GM23338 (cell line): Measurements from ENCODE around the gene AHCY. TPM values are rescaled to one million over a fixed set of nuclear protein-coding genes. Genes with fewer than 3 reads are reported as not detected.
"Not testable (repeated sequence)": the region's sequence is repeated elsewhere in the genome, so short reads cannot be mapped to it uniquely, and the experiment has no call there.

ENCODE experiments used
- ATAC-seq: fragments of 200-7000 bp; cut with Tn5 transposase; 3 replicates; pipeline ENCODE4 v1.9.1; 2020
- DNase-seq: peaks from one replicate; pipeline ENCODE4 v3.0.0-alpha.2; 2015; ENCODE audit warnings: low spot score
- H2AFZ ChIP-seq: fragments of 200-600 bp; sonication (generic); 2 replicates; pipeline ENCODE4 v1.8.0; 2016; ENCODE audit warnings: antibody characterized with exemption, mild to moderate bottlenecking, moderate library complexity
- H3F3A ChIP-seq: fragments of 200-600 bp; sonication (generic); replicated peaks from 2 replicates; pipeline ENCODE4 v1.8.0; 2017; ENCODE audit warnings: antibody characterized with exemption, mixed run types, low read depth
- H3K27ac ChIP-seq: fragments of 200-600 bp; sonication (generic); 2 replicates; pipeline ENCODE4 v1.6.1; 2016; ENCODE audit warnings: low read depth
- H3K27me3 ChIP-seq: fragments of 200-600 bp; sonication (generic); 2 replicates; pipeline ENCODE4 v1.8.0; 2016; ENCODE audit warnings: mild to moderate bottlenecking, mixed run types, moderate library complexity; ENCODE audit not compliant: insufficient read depth
- H3K36me3 ChIP-seq: fragments of 200-600 bp; sonication (generic); 2 replicates; pipeline ENCODE4 v1.8.0; 2016; ENCODE audit warnings: mild to moderate bottlenecking; ENCODE audit not compliant: insufficient read depth
- H3K4me1 ChIP-seq: fragments of 200-600 bp; sonication (generic); 2 replicates; pipeline ENCODE4 v1.8.0; 2016; ENCODE audit warnings: mild to moderate bottlenecking, moderate library complexity; ENCODE audit not compliant: insufficient read depth
- H3K4me2 ChIP-seq: fragments of 200-600 bp; sonication (generic); 2 replicates; pipeline ENCODE4 v1.7.1; 2017; ENCODE audit warnings: mixed run types
- H3K4me3 ChIP-seq: fragments of 200-600 bp; sonication (generic); 2 replicates; pipeline ENCODE4 v1.6.1; 2016; ENCODE audit warnings: mixed run types
- H3K79me2 ChIP-seq: fragments of 200-600 bp; sonication (generic); replicated peaks from 2 replicates; pipeline ENCODE4 v1.8.0; 2017; ENCODE audit warnings: mild to moderate bottlenecking; ENCODE audit not compliant: insufficient read depth
- H3K9me2 ChIP-seq: fragments of 200-600 bp; sonication (generic); 2 replicates; pipeline ENCODE4 v1.8.0; 2017; ENCODE audit not compliant: insufficient read depth
- H4K20me1 ChIP-seq: fragments of 200-600 bp; sonication (generic); replicated peaks from 2 replicates; pipeline ENCODE4 v1.8.0; 2017; ENCODE audit warnings: mild to moderate bottlenecking; ENCODE audit not compliant: insufficient read depth
- H3K27ac Mint-ChIP-seq: 2 replicates; pipeline ENCODE4 v1.8.0; 2020; ENCODE audit warnings: inconsistent platforms, mild to moderate bottlenecking, moderate library complexity, mixed read lengths
- H3K27me3 Mint-ChIP-seq: 3 replicates; pipeline ENCODE4 v1.8.0; 2022; ENCODE audit warnings: low read depth, mild to moderate bottlenecking, moderate library complexity, mixed read lengths, inconsistent platforms; ENCODE audit not compliant: insufficient read depth, poor library complexity
- H3K36me3 Mint-ChIP-seq: 3 replicates; pipeline ENCODE4 v1.8.0; 2021; ENCODE audit warnings: low read depth, mild to moderate bottlenecking, inconsistent platforms, moderate library complexity, mixed read lengths
- H3K4me1 Mint-ChIP-seq: 3 replicates; pipeline ENCODE4 v1.8.0; 2020; ENCODE audit warnings: mild to moderate bottlenecking, inconsistent platforms, mixed read lengths
- H3K4me3 Mint-ChIP-seq: 3 replicates; pipeline ENCODE4 v1.8.0; 2021; ENCODE audit warnings: moderate library complexity, mild to moderate bottlenecking, inconsistent platforms, mixed read lengths
- H3K9me3 Mint-ChIP-seq: 3 replicates; pipeline ENCODE4 v1.8.0; 2020; ENCODE audit warnings: moderate library complexity, mild to moderate bottlenecking, inconsistent platforms, mixed read lengths
- CREB1 ChIP-seq: fragments of 250-450 bp; sonication (Bioruptor Pico); IDR thresholded peaks from 2 replicates; pipeline ENCODE4 v1.5.0; 2020; ENCODE audit warnings: low read depth, mild to moderate bottlenecking, moderate library complexity
- CTCF ChIP-seq, 2 experiments: fragments of 200-600 bp in 1 of 2; sonication (generic) in 1 of 2; conservative IDR thresholded peaks; 2 replicates each; pipeline versions ENCODE4 v1.5.1 to v1.6.1; 2016 to 2017; ENCODE audit warnings: antibody characterized with exemption in 2 of 2, low read depth in 2 of 2, mild to moderate bottlenecking in 2 of 2, moderate library complexity in 1 of 2
- ETS1 ChIP-seq: IDR thresholded peaks from 2 replicates; pipeline ENCODE4 v1.6.1; 2016; ENCODE audit warnings: antibody characterized with exemption
- EZH2 ChIP-seq: fragments of 200-600 bp; sonication (generic); IDR thresholded peaks from one replicate; pipeline ENCODE4 v1.8.0; 2017; ENCODE audit warnings: antibody characterized with exemption, mild to moderate bottlenecking, low read depth; ENCODE audit not compliant: unreplicated experiment
- EZH2phosphoT487 ChIP-seq: fragments of 200-600 bp; sonication (generic); IDR thresholded peaks from one replicate; pipeline ENCODE4 v1.8.1; 2018; ENCODE audit warnings: antibody characterized with exemption; ENCODE audit not compliant: unreplicated experiment
- JUNB ChIP-seq: IDR thresholded peaks from one replicate; pipeline ENCODE4 v1.6.1; 2016; ENCODE audit warnings: antibody characterized with exemption; ENCODE audit not compliant: unreplicated experiment
- NANOG ChIP-seq: IDR thresholded peaks from 2 replicates; pipeline ENCODE4 v1.6.1; 2016; ENCODE audit warnings: antibody characterized with exemption, borderline replicate concordance
- POLR2AphosphoS5 ChIP-seq: IDR thresholded peaks from 2 replicates; pipeline ENCODE4 v1.6.1; 2016; ENCODE audit warnings: antibody characterized with exemption, low read depth
- STAT1 ChIP-seq: IDR thresholded peaks from one replicate; pipeline ENCODE4 v1.6.1; 2016; ENCODE audit warnings: antibody characterized with exemption; ENCODE audit not compliant: unreplicated experiment
- ZNF114 ChIP-seq: fragments of 250-450 bp; sonication (Bioruptor Pico); IDR thresholded peaks from 2 replicates; pipeline ENCODE4 v1.5.0; 2020; ENCODE audit warnings: mild to moderate bottlenecking, moderate library complexity
- ZNF331 ChIP-seq: fragments of 250-450 bp; sonication (Bioruptor Pico); IDR thresholded peaks from 2 replicates; pipeline ENCODE4 v1.5.0; 2020; ENCODE audit warnings: low read depth, mild to moderate bottlenecking, moderate library complexity
- ZNF462 ChIP-seq: fragments of 250-450 bp; sonication (Bioruptor Pico); IDR thresholded peaks from 2 replicates; pipeline ENCODE4 v1.5.0; 2020; ENCODE audit warnings: mild to moderate bottlenecking, moderate library complexity
- polyA plus RNA-seq: library from polyadenylated mRNA; unstranded; fragments of >200 nt; fragmentation: Nextera tagmentation; extraction: Ambion mirVana; gene quantifications from 2 replicates; pipeline ENCODE4 v1.2.1, GENCODE V29; 2016
- total RNA-seq: library from RNA; depleted of rRNA; stranded (reverse); fragments of >200 nt; shearing (Covaris generic); gene quantifications from 2 replicates; pipeline ENCODE4 v1.2.3, GENCODE V29; 2014

Gene AHCY
- total and polyA plus RNA-seq, 2 experiments from 2014 or later: 138 to 423 TPM

GRCh38 chr20:34252431-34253086 is 50.6 kb downstream of the AHCY start:
- H3K4me3 Mint-ChIP-seq, H2AFZ ChIP-seq, H3K36me3 Mint-ChIP-seq, H3K4me1 ChIP-seq, H3K27me3 Mint-ChIP-seq, H3K4me3 ChIP-seq, H3K36me3 ChIP-seq, H3K79me2 ChIP-seq, H3K27me3 ChIP-seq, H3K27ac ChIP-seq, H3K4me2 ChIP-seq, DNase-seq, ATAC-seq, H3F3A ChIP-seq, H3K9me3 Mint-ChIP-seq, H3K9me2 ChIP-seq, H4K20me1 ChIP-seq: not testable (repeated sequence)
- Mint-ChIP-seq H3K4me1 (peaks cover 21% of the 10 kb centered on the region), H3K27ac (peak overlapping the region; percentile 75; the same call in 1 of the 2 replicates)

- Histone ChIP-seq H3K36me3 (no peaks in the 10 kb centered on the region), H3K4me3 (no peak overlapping the region), H3K4me1 (no peaks in the 10 kb centered on the region), H3K27ac (no peak overlapping the region), H2AFZ (no peak overlapping the region), H3F3A (no peaks in the 10 kb centered on the region), H3K4me2 (no peak overlapping the region), H3K9me2 (no peaks in the 10 kb centered on the region), H3K79me2 (no peaks in the 10 kb centered on the region), H4K20me1 (no peaks in the 10 kb centered on the region), H3K27me3 (no peaks in the 10 kb centered on the region)
- Mint-ChIP-seq H3K4me1 (peaks cover 16% of the 10 kb centered on the region), H3K9me3 (no peaks in the 10 kb centered on the region), H3K36me3 (no peaks in the 10 kb centered on the region), H3K27ac (no peak overlapping the region), H3K4me3 (no peak overlapping the region), H3K27me3 (peaks cover 2% of the 10 kb centered on the region)
- ATAC-seq: no peak
- no peak for DNase-seq
- TF ChIP-seq CREB1 (no peak), STAT1 (no peak), NANOG (no peak), EZH2 (no peak), EZH2phosphoT487 (no peak), POLR2AphosphoS5 (no peak), JUNB (no peak), CTCF (conservative IDR thresholded peaks at IDR 0.05; ENCODE audit: low read depth in 2 of 2) (no peak), ZNF462 (CRISPR knock-in tag) (no peak), ETS1 (no peak), ZNF114 (no peak), ZNF331 (CRISPR knock-in tag) (no peak)
Observed at GRCh38 chr20:34251619-34252018, 51.5 kb downstream of the AHCY start.
